CD4-positive, alpha-beta T cell treated with Interleukin-10 for 1 hour (primary cell): ENCODE measurements around the gene IL1R2.
A peak's percentile ranks its signal among the peaks of the same experiment; 100 is the strongest.

ENCODE experiments used
- DNase-seq: peaks from one replicate; pipeline ENCODE4 v3.0.0-alpha.2; 2020

Gene IL1R2

GRCh38 chr2:102000813-102001766 lies 9.3 kb downstream of the IL1R2 start:
- no peak for DNase-seq

GRCh38 chr2:102001767-102002142 lies 10.0 kb downstream of the IL1R2 start:
- no peak for DNase-seq

DNA sequence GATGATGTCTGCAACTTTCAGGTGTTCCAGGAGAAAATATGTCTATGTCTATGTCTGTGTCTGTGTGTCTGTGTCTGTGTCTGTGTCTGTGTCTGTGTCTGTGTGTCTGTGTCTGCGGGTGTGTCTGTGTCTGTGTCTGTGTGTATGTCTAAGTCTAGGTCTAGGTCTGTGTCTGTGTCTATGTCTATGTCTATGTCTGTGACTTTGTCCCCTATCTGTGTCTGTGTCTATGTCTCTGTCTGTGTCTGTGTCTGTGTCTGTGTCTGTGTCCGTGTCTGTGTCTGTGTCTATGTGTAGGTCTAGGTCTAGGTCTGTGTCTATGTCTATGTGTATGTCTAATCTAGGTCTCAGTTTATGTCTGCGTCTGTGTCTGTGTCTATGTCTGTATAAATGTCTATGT lies 10.5 kb downstream of the IL1R2 start:
- no peak for DNase-seq

GRCh38 chr2:102002909-102003308 lies 11.1 kb downstream of the IL1R2 start:
- peak; percentile 15 for DNase-seq

DNA sequence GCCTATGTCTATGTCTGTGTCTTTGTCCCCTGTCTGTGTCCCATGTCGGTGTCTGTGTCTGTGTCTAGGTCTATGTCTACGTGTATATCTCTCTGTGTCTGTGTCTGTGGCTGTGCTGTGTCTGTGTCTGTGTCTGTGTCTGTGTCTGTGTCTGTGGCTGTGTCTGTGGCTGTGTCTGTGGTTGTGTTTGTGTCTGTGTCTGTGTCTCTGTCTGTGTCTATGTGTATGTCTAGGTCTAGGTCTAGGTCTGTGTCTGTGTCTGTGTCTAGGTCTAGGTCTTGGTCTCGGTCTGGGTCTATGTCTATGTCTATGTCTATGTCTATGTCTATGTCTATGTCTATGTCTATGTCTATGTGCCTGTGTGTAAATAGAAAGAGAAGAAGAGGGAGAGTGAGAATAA lies 11.9 kb downstream of the IL1R2 start:
- DNase-seq: peak; percentile 9

DNA sequence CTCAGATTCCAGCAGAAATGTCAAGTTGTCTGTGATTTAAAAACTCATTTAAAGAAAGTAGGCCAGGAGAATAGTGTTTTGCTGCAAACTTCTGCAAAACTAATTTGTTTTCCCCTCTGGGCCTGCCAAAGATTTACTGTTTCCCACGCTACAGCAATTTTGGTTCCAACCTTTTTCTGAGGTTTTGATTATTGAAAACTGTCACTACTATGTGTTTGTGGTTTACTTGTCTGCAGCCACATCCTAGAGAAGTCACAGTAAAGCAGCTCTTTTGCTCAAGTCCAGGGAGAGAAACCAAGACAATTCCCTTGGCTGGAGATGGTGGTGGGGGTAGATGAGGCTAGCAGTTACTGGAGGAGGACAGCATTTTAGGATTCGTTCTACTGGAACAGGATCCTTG lies 12.8 kb downstream of the IL1R2 start:
- no peak for DNase-seq

GRCh38 chr2:102005449-102005848 lies 13.7 kb downstream of the IL1R2 start:
- DNase-seq: no peak

GRCh38 chr2:102005989-102006885 lies 14.5 kb downstream of the IL1R2 start:
- peak; percentile 45 for DNase-seq

GRCh38 chr2:102006886-102007278 lies 15.1 kb downstream of the IL1R2 start:
- DNase-seq: no peak

DNA sequence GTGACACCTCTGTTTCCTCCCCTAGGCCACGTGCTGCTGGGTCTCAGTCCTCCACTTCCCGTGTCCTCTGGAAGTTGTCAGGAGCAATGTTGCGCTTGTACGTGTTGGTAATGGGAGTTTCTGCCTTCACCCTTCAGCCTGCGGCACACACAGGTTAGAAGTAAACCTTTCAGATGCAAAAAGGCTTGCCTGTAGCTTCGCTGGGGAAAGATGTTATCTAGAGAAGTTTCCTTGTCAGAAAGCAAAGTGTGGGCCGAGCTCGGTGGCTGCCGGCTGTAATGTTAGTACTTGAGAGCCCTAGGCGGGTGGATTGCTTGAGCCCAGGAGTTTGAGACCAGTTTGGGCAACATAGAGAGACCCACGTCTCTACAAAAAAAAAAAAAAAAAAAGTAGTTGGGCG lies 16.7 kb downstream of the IL1R2 start:
- no peak for DNase-seq

DNA sequence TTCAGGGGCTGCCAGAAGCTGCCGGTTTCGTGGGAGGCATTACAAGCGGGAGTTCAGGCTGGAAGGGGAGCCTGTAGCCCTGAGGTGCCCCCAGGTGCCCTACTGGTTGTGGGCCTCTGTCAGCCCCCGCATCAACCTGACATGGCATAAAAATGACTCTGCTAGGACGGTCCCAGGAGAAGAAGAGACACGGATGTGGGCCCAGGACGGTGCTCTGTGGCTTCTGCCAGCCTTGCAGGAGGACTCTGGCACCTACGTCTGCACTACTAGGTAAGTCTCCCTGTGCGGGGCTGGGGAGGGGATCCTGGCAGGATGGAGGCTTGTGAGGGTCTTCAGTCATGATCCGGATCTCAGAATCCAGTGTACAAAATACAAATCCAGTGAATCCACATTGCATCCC lies 17.8 kb downstream of the IL1R2 start:
- no peak for DNase-seq

DNA sequence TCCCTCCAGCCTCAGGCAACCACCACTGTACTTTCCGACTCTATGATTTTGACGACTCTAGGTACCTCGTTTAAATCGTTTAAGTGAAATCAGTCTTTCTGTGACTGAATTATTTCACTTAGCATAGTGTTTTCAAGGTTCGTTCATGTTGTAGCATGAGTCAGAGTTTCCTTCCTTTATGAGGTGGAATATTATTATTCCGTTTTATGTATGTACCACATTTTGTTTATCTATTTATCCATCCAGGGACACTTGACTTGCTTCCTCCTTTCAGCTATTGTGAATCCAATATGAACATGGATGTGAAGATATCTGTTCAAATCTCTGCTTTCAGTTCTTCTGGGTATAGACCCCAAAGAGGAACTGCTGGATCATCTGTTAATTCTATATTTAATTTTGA lies 19.1 kb downstream of the IL1R2 start:
- DNase-seq: no peak

DNA sequence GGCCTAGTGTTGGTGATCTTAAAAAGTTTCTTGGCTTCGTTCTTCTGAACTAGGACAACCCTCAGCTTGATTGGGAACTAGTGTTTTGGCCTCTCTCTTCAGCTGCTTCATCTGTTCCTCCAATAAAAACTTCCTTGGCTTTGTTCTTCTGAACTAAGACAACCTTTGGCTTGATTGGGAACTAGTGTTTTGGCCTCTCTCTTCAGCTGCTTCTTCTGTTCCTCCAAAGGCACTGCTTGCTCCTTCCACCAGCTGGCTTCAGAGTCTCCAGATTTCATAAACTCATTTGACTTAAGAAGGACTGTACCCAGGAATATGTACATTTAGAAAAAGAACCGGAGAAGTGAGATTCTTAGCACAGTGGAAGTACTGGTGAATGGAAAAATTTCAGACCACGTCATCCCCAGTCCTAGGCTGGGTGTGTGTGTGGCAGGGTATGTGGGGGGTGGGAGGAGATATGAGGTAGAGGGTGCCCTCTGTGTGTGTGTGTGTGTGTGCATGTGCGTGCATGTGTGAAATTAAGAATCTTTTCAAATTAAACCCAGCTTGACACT lies 20.4 kb downstream of the IL1R2 start:
- DNase-seq: no peak

DNA sequence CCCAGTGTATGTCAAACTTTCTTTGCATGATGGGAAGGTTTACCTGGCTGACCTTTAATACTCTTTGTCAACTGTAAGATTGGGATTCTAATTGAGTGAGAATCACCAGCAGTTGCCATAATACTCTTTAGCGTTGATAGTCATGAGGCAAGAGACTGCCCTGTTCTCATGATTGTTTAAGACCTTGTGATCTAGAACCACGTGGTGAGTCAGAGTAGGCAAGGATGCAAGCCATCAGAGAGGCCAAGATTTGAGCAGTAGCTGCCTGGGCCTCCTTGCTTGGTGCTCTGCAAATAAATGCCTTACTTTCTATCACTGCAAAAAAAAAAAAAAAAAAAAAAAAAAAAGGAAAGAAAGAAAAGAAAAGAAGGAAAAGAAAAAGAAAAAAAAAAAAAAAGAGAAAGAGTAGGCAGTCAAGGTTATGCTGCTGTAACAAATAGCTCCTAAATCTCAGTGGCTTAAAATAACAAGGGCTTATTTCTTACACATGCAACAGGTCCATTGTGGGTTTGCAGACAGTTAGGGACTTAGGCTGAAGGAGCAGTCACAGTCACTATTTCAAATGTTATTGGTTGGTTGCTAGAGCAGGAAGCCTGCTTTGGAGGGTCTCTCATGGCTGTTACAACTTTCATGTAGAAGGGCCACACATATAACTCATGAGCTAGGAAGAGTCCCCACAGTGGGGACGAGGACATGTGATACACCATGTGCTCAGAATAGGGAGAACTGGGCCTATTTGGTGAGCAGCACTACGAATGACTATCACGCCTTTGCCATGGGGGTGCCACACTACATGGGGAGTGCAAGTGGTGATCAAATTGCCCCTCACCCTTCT lies 21.7 kb downstream of the IL1R2 start:
- DNase-seq: no peak

DNA sequence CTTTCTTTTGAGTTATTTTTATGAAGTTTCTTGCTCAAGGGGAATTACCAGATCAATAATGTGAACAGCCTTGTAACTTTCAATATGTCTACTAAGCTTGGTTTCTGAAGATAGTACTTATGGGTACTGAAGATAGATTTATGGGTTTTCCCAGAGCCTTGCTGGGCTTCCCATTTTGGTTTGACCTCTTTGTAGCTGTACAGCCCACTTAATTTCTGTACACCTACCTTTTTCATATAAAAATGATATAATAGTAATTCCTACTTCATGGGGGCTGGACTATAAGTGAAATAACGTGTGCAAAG lies 22.2 kb downstream of the IL1R2 start:
- no peak for DNase-seq

GRCh38 chr2:102015399-102015798 lies 23.6 kb downstream of the IL1R2 start:
- no peak for DNase-seq

- no peak for DNase-seq
Measured at GRCh38 chr2:102016399-102016955, 24.7 kb downstream of the IL1R2 start.

- no peak for DNase-seq
Measured at GRCh38 chr2:102018823-102019445, 27.2 kb downstream of the IL1R2 start.

DNA sequence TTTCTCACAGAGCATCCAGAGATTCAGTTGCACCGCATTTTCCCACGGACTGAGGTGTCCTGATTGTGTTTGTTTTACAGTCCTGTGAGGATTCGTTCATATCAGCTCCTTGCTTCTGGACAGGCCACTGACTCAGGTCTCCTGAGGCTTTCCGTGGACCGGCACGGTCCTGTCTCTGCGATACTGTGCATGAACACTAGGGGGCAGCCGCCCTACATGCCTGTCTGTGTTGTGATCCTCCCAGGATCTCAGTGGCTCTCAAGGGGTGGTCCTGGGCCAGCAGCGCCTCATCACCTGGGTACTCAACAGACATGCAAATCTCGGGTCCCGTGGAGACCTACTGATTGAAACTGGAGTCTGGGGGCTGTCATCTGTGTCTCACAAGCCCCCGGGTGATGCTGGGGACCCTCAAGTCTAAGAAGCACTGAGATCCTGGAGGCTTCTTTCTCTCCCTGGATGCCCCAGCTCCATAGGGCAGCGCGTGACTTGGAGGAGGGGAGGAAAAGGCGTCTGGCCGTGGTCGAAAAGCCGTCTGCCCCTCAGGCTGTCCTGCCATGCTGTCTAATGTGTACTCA lies 28.9 kb downstream of the IL1R2 start:
- peak; percentile 83 for DNase-seq

DNA sequence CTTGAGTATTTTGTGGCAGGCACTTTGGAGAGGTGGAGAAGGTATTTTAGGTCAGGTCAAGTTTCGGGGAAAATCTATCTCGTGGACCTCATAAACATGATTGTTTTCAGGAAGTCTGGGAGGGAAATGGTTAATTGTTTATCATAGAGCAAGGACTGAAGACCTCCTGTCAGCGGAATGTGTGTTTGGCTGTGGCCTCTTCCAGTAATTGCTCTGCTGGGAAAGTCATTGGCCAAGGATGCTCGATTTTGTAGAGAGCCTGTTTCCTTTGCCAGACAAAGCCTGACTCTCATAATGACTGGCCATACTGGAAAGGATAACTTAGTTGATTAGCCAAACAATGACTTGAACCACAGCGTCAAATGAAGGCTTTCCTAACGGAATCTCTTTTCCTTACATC lies 30.0 kb downstream of the IL1R2 start:
- DNase-seq: no peak

- no peak for DNase-seq
Measured at GRCh38 chr2:102022884-102023539, 31.3 kb downstream of the IL1R2 start.
